ENCODE data around the gene ZNF365. TPM values are rescaled to one million over a fixed set of nuclear protein-coding genes. Genes with fewer than 3 reads are reported as not detected.

Gene ZNF365
- total and polyA plus RNA-seq, 2 of the 8 experiments (the other 6 are each of a cell fraction or from before 2014, with no cell fraction given), result 0.41 to 0.43 TPM

DNA sequence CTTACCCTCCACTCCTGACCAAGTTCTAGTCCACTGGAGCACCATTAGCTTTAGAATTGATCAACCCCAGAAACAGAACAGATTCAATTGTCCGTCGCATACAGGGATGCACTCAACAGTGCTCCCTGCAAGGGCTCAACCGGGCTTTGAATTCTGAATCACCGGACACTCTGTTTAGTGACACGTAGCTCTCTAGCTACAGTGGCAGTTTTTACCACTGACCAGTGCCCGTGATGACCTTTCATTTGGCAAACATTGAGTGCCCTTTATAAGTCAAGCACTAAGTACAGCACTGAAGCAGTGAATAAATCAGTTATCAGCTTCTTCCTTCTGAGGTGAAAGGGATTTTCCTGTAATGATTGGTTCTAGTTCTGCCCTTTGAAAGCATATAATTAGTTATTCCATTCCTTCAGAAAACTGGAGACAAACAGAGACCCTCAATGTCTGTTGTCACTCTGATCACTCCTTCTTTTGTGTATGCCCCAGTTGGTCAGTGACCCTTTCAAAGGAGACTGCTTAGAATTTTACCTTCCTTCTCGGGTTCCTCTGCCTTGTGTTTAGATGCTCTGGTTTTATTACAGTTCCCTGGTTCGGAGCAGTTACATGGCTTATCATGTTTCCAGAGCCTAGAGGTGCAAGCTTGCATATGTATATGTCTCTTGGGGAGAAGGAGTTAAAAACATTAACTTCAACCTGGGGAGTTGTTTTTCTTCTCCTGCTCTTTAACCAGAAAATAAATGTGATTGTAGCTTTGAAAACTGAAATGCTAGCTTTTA lies 68.9 kb downstream of the ZNF365 start (continued):
- TF ChIP-seq CHD2 (IDR thresholded peaks at IDR 0.05; ENCODE audit: low read length), result no peak
- TF ChIP-seq CTBP2 (IDR thresholded peaks at IDR 0.05; ENCODE audit: borderline replicate concordance, insufficient read depth, insufficient read length, low read length), result no peak
- TF ChIP-seq POLR2AphosphoS5 (IDR thresholded peaks at IDR 0.05; ENCODE audit: low read depth, low read length), result no peak
- no peak for TF ChIP-seq USF2 (IDR thresholded peaks at IDR 0.05; ENCODE audit: low read length)
- no peak for TF ChIP-seq EP300 (IDR thresholded peaks at IDR 0.05; ENCODE audit: borderline replicate concordance in 1 of 2, low read depth in 2 of 2, low read length in 2 of 2)
- TF ChIP-seq SP2 (IDR thresholded peaks at IDR 0.05; ENCODE audit: low read length), result no peak
- TF ChIP-seq YY1 (IDR thresholded peaks at IDR 0.05; ENCODE audit: low read depth, low read length), result no peak
- no peak for TF ChIP-seq HDAC6 (IDR thresholded peaks at IDR 0.05; ENCODE audit: low read depth, low read length)

Measured in H1 (cell line).